Sigmoid colon (tissue), 4 donors: ENCODE data around the gene NR6A1.

Source experiments
- CTCF ChIP-seq, 4 experiments: fragments of 450-650 bp in 3 of 4; fragments of 200-600 bp in 1 of 4; IDR thresholded peaks; one replicate each; pipeline ENCODE4 v1.5.1; 2016 to 2019; ENCODE audit warnings: antibody characterized with exemption in 4 of 4, mild to moderate bottlenecking in 3 of 4, moderate library complexity in 2 of 4
- EP300 ChIP-seq, 4 donors: sonication (generic); formaldehyde crosslinking; IDR thresholded peaks; one replicate each; pipeline ENCODE4 v1.6.1; 2017; ENCODE audit warnings: antibody characterized with exemption in 4 of 4
- POLR2A ChIP-seq, 2 donors: fragments of 450-650 bp; IDR thresholded peaks; one replicate each; pipeline ENCODE4 v1.6.1; 2016; ENCODE audit warnings: antibody characterized with exemption in 2 of 2, mild to moderate bottlenecking in 2 of 2, moderate library complexity in 2 of 2

- no peak for TF ChIP-seq EP300 (IDR thresholded peaks at IDR 0.05)
- no peak for TF ChIP-seq CTCF (IDR thresholded peaks at IDR 0.05)
- TF ChIP-seq POLR2A (IDR thresholded peaks at IDR 0.05): no peak
Observed at GRCh38 chr9:124780060-124780756, 9.1 kb upstream of the NR6A1 start.
